K562 (cell line): Measurements from ENCODE around the gene DDX39A. TPM values are rescaled to one million over a fixed set of nuclear protein-coding genes. Genes with fewer than 3 reads are reported as not detected.

Source experiments
- ATAC-seq: fragments of 200-7000 bp; cut with Tn5 transposase; 3 replicates; pipeline ENCODE4 v1.9.1; 2020; ENCODE audit warnings: moderate library complexity
- BruUV-seq: library from RNA; stranded (reverse); fragments of 400-500 nt; replicated peaks from 2 replicates; lab custom pipeline; 2021; lab: Mats Ljungman, UMichigan
- CTCF ChIA-PET: fragments of 300-600 bp; formaldehyde crosslinking; extraction: SDS; loops from one replicate; lab custom pipeline; 2021; ENCODE audit warnings: low intra/inter-chr PET ratio; lab: Yijun Ruan, JAX
- POLR2A ChIA-PET: fragments of 300-600, 350-650 bp; sonication (Branson Sonifier 250); formaldehyde crosslinking; extraction: SDS; loops from one replicate; lab custom pipeline; 2021; ENCODE audit warnings: antibody characterized with exemption, inconsistent platforms; lab: Yijun Ruan, JAX
- DNase-seq, 4 experiments: peaks; one replicate each; pipeline versions ENCODE4 v3.0.0 to v3.0.0-alpha.2; 2011 to 2018; ENCODE audit warnings: low spot score in 3 of 4, mixed read lengths in 3 of 4; ENCODE audit errors: extremely low read depth in 1 of 4
- FAIRE-seq: peaks from 2 replicates; lab custom pipeline; 2011; peaks lifted over from hg19 to GRCh38; lab: Jason Lieb, UNC
- H2AFZ ChIP-seq: 2 replicates; pipeline ENCODE4 v1.6.0; 2011; ENCODE audit warnings: low read depth, low read length, control low read depth, inconsistent platforms
- H3K27ac ChIP-seq: fragments of 200-600 bp; 3 replicates; pipeline ENCODE4 v1.8.0; 2011; ENCODE audit warnings: low read depth, mild to moderate bottlenecking, control low read depth, inconsistent platforms, low read length, moderate library complexity, mixed read lengths; ENCODE audit errors: extremely low read depth
- H3K27me3 ChIP-seq, 2 experiments: fragments of 300-600 bp in 1 of 2; 2 replicates in 1 of 2; 3 replicates in 1 of 2; pipeline versions ENCODE4 v1.6.0 to v1.8.0; 2011; ENCODE audit warnings: inconsistent platforms in 2 of 2, low read length in 2 of 2, mild to moderate bottlenecking in 1 of 2, mixed read lengths in 1 of 2, moderate library complexity in 1 of 2; ENCODE audit not compliant: control insufficient read depth in 2 of 2, insufficient read depth in 2 of 2
- H3K36me3 ChIP-seq: fragments of 300-600 bp; 3 replicates; pipeline ENCODE4 v1.8.0; 2011; ENCODE audit warnings: mild to moderate bottlenecking, low read length, inconsistent platforms; ENCODE audit not compliant: control insufficient read depth, insufficient read depth
- H3K4me1 ChIP-seq, 2 experiments: fragments of 200-600 bp in 1 of 2; replicated peaks in 1 of 2; 2 replicates in 1 of 2; 3 replicates in 1 of 2; pipeline versions ENCODE4 v1.5.1 to v1.8.0; 2011; ENCODE audit warnings: inconsistent platforms in 2 of 2, low read length in 2 of 2, mild to moderate bottlenecking in 1 of 2, mixed read lengths in 1 of 2, moderate library complexity in 1 of 2; ENCODE audit not compliant: control insufficient read depth in 2 of 2, insufficient read depth in 2 of 2
- H3K4me2 ChIP-seq: 2 replicates; pipeline ENCODE4 v1.6.1; 2011; ENCODE audit warnings: low read length, control low read depth, inconsistent platforms, mixed read lengths; ENCODE audit not compliant: insufficient read depth
- H3K4me3 ChIP-seq: fragments of 200-600 bp; sonication (generic), shearing (Covaris generic); 2 replicates; pipeline ENCODE4 v1.5.1; 2016; ENCODE audit warnings: control low read depth, inconsistent platforms
- H3K79me2 ChIP-seq: fragments of 200-600 bp; 3 replicates; pipeline ENCODE4 v1.8.0; 2011; ENCODE audit warnings: low read length, inconsistent platforms; ENCODE audit not compliant: control insufficient read depth, insufficient read depth
- H3K9ac ChIP-seq, 2 experiments: 2 replicates each; pipeline versions ENCODE4 v1.6.0 to v1.6.1; 2011; ENCODE audit warnings: low read depth in 2 of 2, low read length in 2 of 2, control low read depth in 1 of 2, inconsistent platforms in 1 of 2, mild to moderate bottlenecking in 1 of 2, mixed read lengths in 1 of 2; ENCODE audit not compliant: insufficient read depth in 1 of 2
- H3K9me1 ChIP-seq: one replicate; pipeline ENCODE4 v1.6.0; 2011; ENCODE audit warnings: inconsistent platforms, mild to moderate bottlenecking, low read length, moderate library complexity; ENCODE audit not compliant: control insufficient read depth, insufficient read depth
- H3K9me3 ChIP-seq: replicated peaks from 2 replicates; pipeline ENCODE4 v1.5.1; 2011; ENCODE audit warnings: low read depth, low read length, inconsistent platforms; ENCODE audit not compliant: control insufficient read depth, insufficient read depth
- H4K20me1 ChIP-seq: replicated peaks from 2 replicates; pipeline ENCODE4 v1.6.1; 2011; ENCODE audit warnings: low read length, inconsistent platforms, mixed read lengths; ENCODE audit not compliant: control insufficient read depth, insufficient read depth
- E2F8 ChIP-seq: fragments of 450-650 bp; IDR thresholded peaks from 2 replicates; pipeline ENCODE4 v1.7.1; 2018; ENCODE audit warnings: mild to moderate bottlenecking, low read depth; ENCODE audit not compliant: partially characterized antibody
- HDGF ChIP-seq: fragments of 450-650 bp; IDR thresholded peaks from 2 replicates; pipeline ENCODE4 v1.6.1; 2016
- ILK ChIP-seq: fragments of 450-650 bp; IDR thresholded peaks from 2 replicates; pipeline ENCODE4 v1.6.1; 2016; ENCODE audit warnings: missing genetic modification characterization, low read depth, mild to moderate bottlenecking, missing compliant biosample characterization, moderate library complexity, borderline replicate concordance
- MEF2D ChIP-seq: conservative IDR thresholded peaks from 2 replicates; pipeline ENCODE4 v1.6.1; 2016; ENCODE audit warnings: low read depth, missing genetic modification characterization, missing compliant biosample characterization
- PKNOX1 ChIP-seq: fragments of 450-650 bp; IDR thresholded peaks from 2 replicates; pipeline ENCODE4 v1.6.1; 2016
- POLR2AphosphoS2 ChIP-seq: IDR thresholded peaks from 2 replicates; pipeline ENCODE4 v1.6.1; 2012; ENCODE audit warnings: low read length, improper control_type of control experiment
- PTTG1 ChIP-seq: fragments of 450-650 bp; IDR thresholded peaks from 2 replicates; pipeline ENCODE4 v1.6.1; 2016; ENCODE audit warnings: low read depth, mild to moderate bottlenecking, missing genetic modification characterization, missing compliant biosample characterization
- RFX5 ChIP-seq: IDR thresholded peaks from 2 replicates; pipeline ENCODE4 v1.6.1; 2011; ENCODE audit warnings: low read depth, mild to moderate bottlenecking, improper control_type of control experiment, low read length
- SNIP1 ChIP-seq: fragments of 450-650 bp; IDR thresholded peaks from 2 replicates; pipeline ENCODE4 v1.7.1; 2017; ENCODE audit warnings: low read depth, mild to moderate bottlenecking
- STAG1 ChIP-seq: sonication (generic); formaldehyde crosslinking; IDR thresholded peaks from 2 replicates; pipeline ENCODE4 v1.5.0; 2020; ENCODE audit warnings: missing genetic modification reagents, borderline replicate concordance
- U2AF2 ChIP-seq: fragments of 200-400 bp; formaldehyde crosslinking; optimal IDR thresholded peaks from 2 replicates; pipeline ENCODE3; 2017; ENCODE audit warnings: low read depth, mild to moderate bottlenecking, low read length
- ZNF274 ChIP-seq: IDR thresholded peaks from 2 replicates; pipeline ENCODE4 v1.6.1; 2011; ENCODE audit warnings: low read depth, mild to moderate bottlenecking, low read length, moderate library complexity, borderline replicate concordance
- whole genome bisulfite sequencing: fragments of 100-300 bp; shearing (Covaris generic); methylation state at CpG from one replicate; pipeline ENCODE4 v1.1.6; 2016; ENCODE audit warnings: low coverage, mixed read lengths; ENCODE audit not compliant: insufficient coverage; ENCODE audit errors: missing lambda C conversion rate; 5-methylcytosine and 5-hydroxymethylcytosine counted together
- in situ Hi-C: fragments of 300-500 bp; cut with MboI; formaldehyde crosslinking; loops from 4 replicates; pipeline ENCODE4 v1.15.0; 2018; ENCODE audit warnings: inconsistent platforms, mixed read lengths
- intact Hi-C: fragments of 100-400 bp; cut with micrococcal nuclease; formaldehyde crosslinking; loops from 2 replicates; pipeline ENCODE4 v1.14.2; 2022
- polyA plus RNA-seq, 8 experiments: library from polyadenylated mRNA; depleted of rRNA in 4 of 8; stranded (reverse) in 5 of 8; unstranded in 3 of 8; fragments of >200 nt; fragmentation: Nextera tagmentation in 2 of 8; fragmentation: Illumina TruSeq in 1 of 8; extraction: Ambion mirVana in 2 of 8; extraction: Trizol in 1 of 8; gene quantifications; 2 replicates each; pipeline versions ENCODE4 v1.2.1 to v1.2.3, GENCODE V29; 2011 to 2014; ENCODE audit warnings: inconsistent platforms in 1 of 8, missing spikeins in 1 of 8
- total RNA-seq, 7 experiments: library from RNA; depleted of rRNA in 6 of 7; stranded (reverse); fragments of >200 nt in 6 of 7; fragmentation: Illumina TruSeq in 2 of 7; extraction: Trizol in 2 of 7; gene quantifications; 2 replicates each; pipeline versions ENCODE4 v1.2.1 to v1.2.3, GENCODE V29; 2011 to 2021; ENCODE audit warnings: low replicate concordance in 1 of 7

The DDX39A gene
- total and polyA plus RNA-seq, 9 of the 15 experiments (the other 6 are each of a cell fraction or from before 2014, with no cell fraction given), result 90.3 to 250 (median 188) TPM

GRCh38 chr19:14467816-14468215, 48.7 kb upstream of the DDX39A start:
- Histone ChIP-seq H3K4me3 (no peak overlapping the region), H3K4me1 (peaks cover 4 to 36% of the 10 kb centered on the region in 2 experiments), H3K9ac (no peak overlapping the region), H3K79me2 (no peaks in the 10 kb centered on the region), H3K27me3 (no peaks in the 10 kb centered on the region), H3K27ac (no peak overlapping the region), H3K36me3 (peaks cover 79% of the 10 kb centered on the region; the same call in 2 of the 3 replicates), H4K20me1 (no peaks in the 10 kb centered on the region), H3K4me2 (no peak overlapping the region), H3K9me3 (no peaks in the 10 kb centered on the region), H3K9me1 (no peaks in the 10 kb centered on the region), H2AFZ (no peak overlapping the region)
- FAIRE-seq, result peak; percentile 86
- CTCF ChIA-PET, result interaction anchor here (1.1 kb wide), 1 partner anchor 331 kb away, joined by 6 read pairs; the partner anchor contains the start of gene ASF1B
- 55% methylated on average over 6 of the region's 9 CpGs for WGBS
- BruUV-seq, result no TSS peak
- in situ Hi-C loops (no loop called here), intact Hi-C loops (loop anchor here (5.0 kb wide), 1 partner anchor 36 kb away; the partner anchor contains the start of gene PKN1)
- peak; percentile 71 for ATAC-seq
- DNase-seq, result peak; percentile 50 to 66 (median 59)
- POLR2A ChIA-PET, result interaction anchor here (0.5 to 2.6 kb wide), 5 partner anchors 10 to 56 kb away, joined by 3 to 9 read pairs (median 3); partner anchors contain the start of gene PKN1
- TF ChIP-seq RFX5, result no peak
- TF ChIP-seq STAG1, result peak; percentile 40; the same call in 1 of the 2 replicates
- no peak for TF ChIP-seq POLR2AphosphoS2
- no peak for TF ChIP-seq ILK
- TF ChIP-seq U2AF2, result no peak
- TF ChIP-seq PTTG1 (tag), result no peak
- no peak for TF ChIP-seq PKNOX1
- no peak for TF ChIP-seq SNIP1
- TF ChIP-seq HDGF, result no peak
- no peak for TF ChIP-seq E2F8
- no peak for TF ChIP-seq ZNF274
- no peak for TF ChIP-seq MEF2D
